GM18508 (cell line): ENCODE measurements around the gene SEMA5B.

Experiments used
- ATAC-seq: cut with Tn5 transposase; IDR thresholded peaks from one replicate; pipeline ENCODE4 v1.9.1; 2021; ENCODE audit warnings: moderate number of reproducible peaks; ENCODE audit not compliant: insufficient read depth, unreplicated experiment

SEMA5B gene

DNA sequence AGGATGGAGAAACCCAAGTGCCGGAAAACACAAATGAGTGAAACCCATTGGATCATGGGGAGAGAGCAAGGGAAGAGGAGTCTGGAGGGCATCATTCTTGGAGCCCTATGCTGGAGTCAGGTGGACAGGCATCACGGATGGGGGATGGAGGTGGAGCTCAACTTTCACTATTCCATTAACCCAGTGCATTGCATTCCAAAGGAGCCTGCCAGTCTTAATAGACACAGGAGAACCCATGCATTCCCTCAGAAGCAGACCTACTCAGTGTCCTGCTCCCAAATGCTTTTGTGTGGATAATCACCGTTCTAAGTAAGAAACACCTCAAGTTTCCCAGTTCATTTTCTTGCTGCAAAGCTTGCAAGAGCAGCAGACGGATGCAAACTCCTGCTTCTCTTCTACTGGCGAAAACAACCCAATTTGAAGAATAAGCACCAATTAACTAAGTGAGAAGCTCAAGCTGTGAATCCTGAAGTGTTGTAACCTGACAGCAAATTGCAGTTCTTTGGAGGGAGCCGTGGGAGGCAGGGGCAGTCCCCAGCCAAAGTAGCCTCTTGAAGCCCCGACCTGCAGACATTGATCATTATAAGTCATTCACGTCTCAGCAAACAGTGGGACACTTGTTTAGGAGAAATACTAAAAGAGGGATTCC lies 25.3 kb downstream of the SEMA5B start:
- no peak for ATAC-seq

DNA sequence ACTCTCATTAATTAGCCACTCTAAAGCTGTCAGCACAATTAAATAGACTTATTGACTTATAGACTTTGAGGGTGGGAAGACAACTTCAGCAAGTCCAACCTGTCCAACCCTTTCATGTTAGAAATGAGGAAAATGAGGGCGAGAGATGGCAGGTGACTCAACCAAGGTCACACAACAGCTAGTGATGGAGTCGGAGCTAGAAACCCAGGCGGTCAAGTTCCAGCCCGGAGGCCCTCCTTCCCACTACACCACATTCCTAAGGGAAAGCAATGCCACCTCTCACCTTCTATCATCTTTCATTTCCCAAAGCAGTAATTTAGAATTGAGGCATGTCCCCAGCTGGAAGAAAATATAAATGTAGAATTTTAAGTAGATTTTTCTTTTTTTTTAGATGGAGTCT lies 28.7 kb downstream of the SEMA5B start:
- no peak for ATAC-seq

GRCh38 chr3:122998206-122998605 lies 29.4 kb downstream of the SEMA5B start:
- ATAC-seq = no peak

- ATAC-seq = no peak
These were observed 31.5 kb downstream of the SEMA5B start for GRCh38 chr3:122996038-122996580.

DNA sequence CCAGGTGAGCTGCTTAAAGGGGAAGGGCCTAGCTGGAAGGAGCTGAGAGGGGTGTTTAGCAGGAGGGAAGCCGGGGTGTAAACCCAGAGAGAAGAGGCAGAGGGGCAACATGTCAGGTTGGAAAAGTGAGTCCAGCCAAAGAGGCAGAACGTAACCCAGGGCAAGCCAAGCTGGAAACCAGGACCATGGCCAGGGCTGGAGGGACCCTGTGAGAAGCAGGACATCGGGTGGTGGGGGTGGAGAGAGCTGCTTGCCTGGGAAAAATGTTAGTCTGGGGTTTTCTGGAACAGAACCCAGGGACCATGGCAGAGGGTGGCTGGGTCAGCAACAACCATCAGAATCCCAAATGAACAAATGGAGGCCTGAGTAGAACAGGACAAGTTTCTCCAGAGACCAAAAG lies 32.6 kb downstream of the SEMA5B start:
- ATAC-seq = no peak

DNA sequence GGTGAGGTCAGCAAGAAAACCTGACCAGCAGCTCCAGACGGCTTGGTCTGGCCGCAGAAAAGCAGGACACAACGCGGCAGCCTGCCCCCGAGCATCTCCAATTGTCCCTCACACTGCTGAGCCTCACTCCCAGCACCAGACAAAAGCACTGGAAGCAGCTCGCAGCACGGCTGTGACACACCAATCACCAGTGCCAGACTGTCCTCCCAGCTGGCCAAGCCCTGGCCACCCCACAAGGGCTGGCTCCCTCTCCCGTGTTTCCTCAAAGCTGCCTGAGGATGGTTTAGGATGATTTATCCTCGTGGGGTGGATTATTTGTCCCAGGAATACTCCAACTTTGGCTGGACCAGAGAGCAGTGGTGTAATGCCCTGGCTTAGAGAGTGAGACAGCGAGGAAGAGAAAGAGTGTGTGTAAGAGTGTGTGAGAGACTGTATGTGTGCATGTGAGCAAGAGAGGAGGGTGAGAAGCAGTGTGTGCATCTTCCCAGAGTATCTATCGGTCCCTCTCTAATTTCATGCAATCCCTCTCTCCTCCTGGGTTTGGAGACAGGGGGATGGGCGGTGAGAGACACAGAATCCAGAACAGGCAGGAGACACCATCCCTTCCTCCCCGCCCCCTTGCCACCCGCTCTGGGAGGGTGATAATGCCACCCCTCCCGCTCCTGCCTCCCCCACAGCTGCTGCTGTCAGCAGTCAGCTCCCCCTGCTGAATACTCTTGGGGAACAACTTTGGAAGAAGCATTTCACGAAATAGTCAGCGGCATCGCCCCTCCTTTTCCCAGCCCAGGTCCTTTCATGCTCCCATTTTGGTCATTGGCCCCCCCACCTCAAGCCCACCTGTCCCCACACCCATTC lies 34.2 kb downstream of the SEMA5B start:
- no peak for ATAC-seq

- no peak for ATAC-seq
These were observed 34.9 kb downstream of the SEMA5B start for GRCh38 chr3:122992676-122993075.

- ATAC-seq = no peak
These were observed 35.4 kb downstream of the SEMA5B start for GRCh38 chr3:122992133-122992532.

DNA sequence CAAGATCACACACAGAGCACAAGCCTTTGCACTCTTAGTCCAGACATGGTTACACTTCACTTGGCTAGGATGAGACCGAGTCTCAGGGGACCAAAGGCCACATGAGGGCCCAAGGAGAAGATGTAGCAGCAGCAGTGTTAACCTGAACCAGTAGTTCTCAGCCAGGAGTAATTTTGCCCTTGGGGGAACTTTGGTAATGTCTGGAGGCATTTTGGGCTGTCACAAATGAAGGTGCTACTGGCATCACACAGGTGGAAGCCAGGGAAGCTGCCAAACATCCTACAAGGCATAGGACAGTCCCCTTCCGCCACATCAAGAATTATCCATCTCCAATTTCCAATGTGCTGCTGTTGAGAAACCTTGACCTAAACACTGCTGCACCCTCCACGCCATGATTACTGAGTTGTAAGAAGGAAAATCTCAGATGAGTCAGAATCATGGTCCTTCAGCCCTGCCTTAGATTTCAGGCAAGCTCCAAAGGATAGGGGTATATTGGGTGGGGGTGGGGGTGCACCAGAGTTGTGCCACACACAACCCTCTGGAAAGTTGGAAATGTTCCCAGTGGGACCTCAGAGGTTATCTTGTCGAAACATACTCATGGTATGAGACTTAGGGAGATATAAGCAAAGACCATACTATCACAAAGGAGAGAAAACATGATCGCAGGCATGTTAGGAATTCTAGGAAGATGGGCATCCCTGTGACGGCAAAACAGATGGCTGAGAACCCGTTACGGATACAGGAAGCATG lies 36.2 kb downstream of the SEMA5B start:
- no peak for ATAC-seq

- ATAC-seq = no peak
These were observed 37.5 kb downstream of the SEMA5B start for GRCh38 chr3:122989856-122990575.

- no peak for ATAC-seq
These were observed 39.1 kb downstream of the SEMA5B start for GRCh38 chr3:122988508-122988907.

DNA sequence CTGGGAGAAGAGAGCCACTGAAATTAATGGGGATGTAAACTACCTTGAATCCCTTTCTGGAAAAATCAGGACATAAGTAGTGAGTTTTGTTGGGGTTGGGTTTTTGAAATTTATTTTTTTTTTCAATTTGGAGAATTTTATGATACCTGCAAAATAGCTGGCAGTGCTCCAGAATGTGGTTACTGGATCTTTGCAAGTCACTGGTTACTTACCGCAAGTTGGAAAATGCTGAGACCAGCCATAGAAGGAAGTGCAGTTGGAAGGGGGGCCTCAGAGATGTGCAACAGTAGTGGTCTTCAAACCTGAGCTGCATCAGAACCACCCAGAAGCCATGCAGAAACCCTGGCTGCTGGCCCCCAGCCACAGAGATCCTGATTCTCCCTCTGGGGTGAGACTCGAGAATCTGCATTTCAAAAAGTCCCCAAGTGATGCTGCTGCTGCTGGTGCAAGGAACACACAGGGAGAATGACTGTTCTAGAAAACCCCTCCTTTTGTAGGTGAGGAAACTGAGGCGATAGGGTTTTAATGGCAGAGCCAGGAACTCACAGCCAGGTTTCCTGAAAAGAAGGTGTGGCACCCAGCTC lies 39.7 kb downstream of the SEMA5B start:
- ATAC-seq = no peak

DNA sequence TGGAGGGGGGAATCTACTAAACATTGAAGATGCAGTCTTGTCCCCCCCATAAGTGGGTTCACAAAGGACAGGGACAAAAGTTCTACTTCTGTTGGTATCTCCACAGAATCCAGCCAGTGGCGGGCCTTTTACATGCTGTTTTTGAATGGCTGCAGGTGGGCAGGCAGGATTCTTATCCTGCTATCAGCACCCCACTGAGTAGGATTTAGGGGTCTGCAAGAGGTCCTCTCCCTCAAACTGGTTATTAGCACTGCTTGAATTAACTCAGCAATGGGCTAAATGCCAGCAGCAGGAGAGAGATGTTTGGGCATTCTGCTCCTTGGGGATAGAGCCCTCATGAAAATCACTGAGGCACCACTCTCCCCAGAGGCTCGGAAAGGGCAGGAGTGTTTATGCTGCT lies 40.3 kb downstream of the SEMA5B start:
- ATAC-seq = no peak

- ATAC-seq = no peak
These were observed 40.8 kb downstream of the SEMA5B start for GRCh38 chr3:122986693-122987179.

GRCh38 chr3:122985539-122985938 lies 42.0 kb downstream of the SEMA5B start:
- no peak for ATAC-seq

DNA sequence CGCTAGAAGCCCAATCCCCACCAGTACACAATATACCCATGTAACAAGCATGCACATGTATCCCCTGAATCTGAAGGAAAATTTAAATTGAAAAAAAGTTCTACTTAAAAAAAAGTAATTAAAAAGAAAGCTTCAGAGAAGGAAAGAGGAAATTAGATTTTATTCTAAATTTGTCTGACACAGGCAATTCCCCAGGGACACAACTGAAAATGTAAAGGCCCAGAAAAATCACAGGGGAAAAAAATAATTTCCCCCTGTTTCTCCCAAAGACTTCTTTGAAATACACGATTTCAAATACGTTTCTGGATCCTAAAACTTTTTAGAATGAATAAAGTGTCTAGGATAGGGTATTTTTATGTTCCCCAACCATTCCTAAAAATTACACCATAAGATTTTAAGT lies 42.9 kb downstream of the SEMA5B start:
- ATAC-seq = no peak

GRCh38 chr3:122984007-122984406 lies 43.6 kb downstream of the SEMA5B start:
- ATAC-seq = no peak

GRCh38 chr3:122982216-122983185 lies 45.1 kb downstream of the SEMA5B start:
- no peak for ATAC-seq

DNA sequence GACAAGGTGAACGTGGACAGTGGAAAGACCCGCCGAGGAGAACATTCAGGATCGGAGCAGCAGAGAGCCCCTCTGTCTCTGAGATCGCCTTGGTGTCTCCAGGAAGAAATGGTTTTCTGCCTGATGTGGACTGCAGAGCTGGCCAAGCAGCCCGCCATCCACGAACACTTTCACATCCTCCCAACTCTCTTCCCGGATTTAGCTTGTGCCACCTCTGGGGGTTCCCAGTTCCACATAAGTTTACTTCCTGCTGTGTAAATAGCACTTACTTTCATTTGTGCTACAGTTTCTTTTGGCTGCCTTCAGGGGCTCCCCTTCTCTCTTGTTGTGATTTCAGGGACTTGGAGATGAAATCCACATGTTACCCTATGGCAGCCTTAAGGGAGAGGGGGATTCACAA lies 48.4 kb downstream of the SEMA5B start:
- ATAC-seq = no peak
